HG02798 (cell line): ENCODE measurements around the gene TOMM7.
A peak's percentile ranks its signal among the peaks of the same experiment; 100 is the strongest.

Experiments
- ATAC-seq: cut with Tn5 transposase; IDR thresholded peaks from one replicate; pipeline ENCODE4 v1.9.1; 2021; ENCODE audit warnings: mild to moderate bottlenecking; ENCODE audit not compliant: unreplicated experiment, poor library complexity

The TOMM7 gene

DNA sequence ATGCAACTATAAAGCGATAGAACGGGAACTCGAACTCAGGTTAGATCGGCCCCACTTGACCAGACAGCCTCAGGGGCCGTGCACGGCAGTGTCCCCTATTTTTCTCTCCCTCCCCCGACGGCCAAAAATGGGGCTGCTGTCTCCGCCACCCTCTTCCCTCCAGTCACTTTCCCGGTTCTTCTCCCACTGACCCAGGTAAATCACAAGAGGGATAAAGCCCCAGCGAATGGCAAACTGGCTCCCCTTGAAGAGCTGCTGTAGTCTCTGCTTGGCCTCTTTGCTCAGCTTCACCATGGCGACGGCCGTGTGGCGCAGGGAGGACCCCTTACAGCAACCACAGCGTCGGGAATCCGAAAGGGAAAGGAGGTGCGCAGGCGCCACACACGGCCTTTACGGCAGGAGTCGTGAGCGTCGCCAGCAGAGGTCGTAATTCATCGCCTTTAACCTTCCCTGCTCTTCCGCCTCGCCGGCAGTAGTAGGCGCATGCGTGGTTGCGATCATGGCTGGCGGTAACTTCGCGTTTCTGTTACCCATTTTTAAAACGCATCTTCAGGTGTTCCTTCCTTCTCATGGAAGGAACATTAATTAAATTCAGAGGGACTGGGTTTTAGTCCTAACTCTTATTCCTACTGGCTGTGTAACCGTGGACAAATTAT lies at the start of gene TOMM7:
Gene TOMM7, minus strand, starts transcription at position 364 of the 656 bp plus-strand sequence. Its CDS starts 70 bp downstream, at position 294.
- peak; percentile 95 for ATAC-seq

DNA sequence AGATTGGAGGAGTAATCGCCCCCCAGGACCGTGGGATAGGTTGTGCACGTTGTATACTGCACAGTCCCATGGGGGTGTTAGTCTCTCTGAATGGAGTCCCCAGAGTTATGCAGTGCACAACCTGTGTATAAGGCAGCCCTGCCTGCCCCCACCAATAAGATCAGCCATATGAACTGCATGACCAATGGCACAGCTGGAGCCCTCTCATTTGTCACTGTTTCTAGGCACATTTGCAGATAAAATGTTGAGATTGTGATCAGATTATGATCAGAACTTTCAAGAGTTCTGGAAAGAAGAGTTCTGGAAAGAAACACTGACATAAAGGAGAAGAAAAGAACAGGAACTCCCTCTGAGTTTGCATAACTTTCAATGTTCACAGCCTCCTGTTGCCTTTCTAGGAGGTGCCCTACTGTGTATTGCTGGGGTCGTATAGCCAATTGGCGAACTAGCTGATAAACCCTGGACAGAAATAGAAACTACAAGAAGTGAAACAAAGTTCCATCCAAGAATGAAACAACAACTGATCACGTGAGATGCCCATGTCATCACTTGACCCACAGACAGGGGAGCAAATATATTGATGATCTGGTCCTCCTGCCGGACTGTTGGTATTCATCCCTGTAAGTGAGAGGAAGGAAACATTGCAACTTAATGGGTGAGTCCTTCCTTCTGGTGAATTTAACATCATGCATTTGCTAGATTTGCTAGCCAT lies 49.6 kb upstream of the TOMM7 start:
- peak; percentile 99 for ATAC-seq

GRCh38 chr7:22871661-22872060 lies 49.0 kb upstream of the TOMM7 start:
- ATAC-seq, result no peak

DNA sequence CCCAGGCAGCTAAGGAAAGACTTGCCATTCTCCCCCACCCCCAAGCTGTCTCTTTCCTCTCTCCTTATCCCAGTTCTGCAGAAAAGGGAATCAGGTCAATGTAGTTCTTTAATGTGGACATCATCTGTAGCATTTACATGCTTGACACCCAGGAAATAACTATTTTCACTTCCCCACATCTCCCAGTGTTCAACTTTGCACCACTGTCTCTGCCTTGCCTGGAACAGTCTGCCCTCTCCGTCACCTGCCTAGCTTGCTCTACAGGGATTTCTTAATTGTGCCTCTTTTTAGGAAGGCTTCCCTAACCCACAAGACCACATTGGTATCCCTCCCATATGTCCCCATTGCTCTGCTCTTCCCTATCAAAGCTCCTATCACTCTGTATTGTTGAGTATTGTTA lies 45.9 kb upstream of the TOMM7 start:
- no peak for ATAC-seq

GRCh38 chr7:22867589-22867988 lies 44.9 kb upstream of the TOMM7 start:
- no peak for ATAC-seq

- no peak for ATAC-seq
Measured at GRCh38 chr7:22867003-22867402, 44.4 kb upstream of the TOMM7 start.

- ATAC-seq, result no peak
Measured at GRCh38 chr7:22865602-22865960, 42.9 kb upstream of the TOMM7 start.

DNA sequence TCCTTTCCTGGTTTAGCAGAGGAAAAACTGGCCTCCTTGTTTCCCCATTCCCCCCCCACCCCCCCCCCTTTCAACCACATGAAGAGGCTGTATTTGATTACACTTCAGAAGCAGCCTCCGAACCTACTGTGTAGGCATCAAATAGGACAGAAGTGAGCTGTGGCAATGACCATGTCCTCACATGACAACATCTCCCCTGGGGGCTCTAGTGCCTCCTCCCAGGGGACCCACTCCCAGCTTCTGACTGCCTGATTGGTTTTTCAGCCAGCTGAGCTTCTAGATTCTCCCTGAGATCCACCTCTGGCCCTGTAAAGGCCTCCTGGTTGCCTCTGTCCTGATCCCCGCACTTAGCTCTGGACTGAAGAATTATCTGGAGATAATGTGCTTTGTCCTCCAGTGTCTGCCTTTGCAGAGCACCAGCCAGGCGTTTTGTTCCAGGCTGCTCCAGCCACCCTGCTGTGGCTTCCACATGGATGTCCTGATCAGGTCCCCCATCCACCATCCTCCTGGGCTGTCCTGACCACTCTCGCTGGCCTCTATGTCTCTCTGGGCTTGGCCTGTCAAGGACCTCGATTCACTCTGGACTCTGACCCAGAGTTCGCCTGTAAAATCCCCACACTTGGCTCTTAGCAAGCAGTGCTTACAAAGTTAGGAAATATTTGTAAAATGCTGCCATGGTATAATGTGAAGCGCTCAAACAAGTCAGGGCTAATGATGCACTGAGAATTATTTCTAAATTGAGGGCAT lies 42.4 kb upstream of the TOMM7 start:
- no peak for ATAC-seq

DNA sequence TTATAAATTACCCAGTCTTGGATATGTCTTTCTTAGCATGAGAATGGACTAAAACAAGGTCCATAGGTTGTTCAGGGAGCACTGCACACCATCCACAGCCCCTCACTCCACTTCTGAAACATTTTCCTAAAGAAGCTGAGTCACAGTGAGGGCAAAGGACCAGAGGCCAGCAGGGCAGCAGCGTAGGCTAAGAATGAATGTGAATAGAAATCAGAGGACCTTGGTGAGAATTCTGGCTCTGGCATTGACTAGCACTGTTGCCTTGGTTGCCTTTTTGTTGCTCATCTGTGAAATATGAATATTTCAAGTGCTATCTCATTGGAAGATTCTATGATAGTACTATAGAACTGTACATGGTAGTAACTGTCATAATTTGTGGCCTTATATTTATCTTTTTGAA lies 41.7 kb upstream of the TOMM7 start:
- no peak for ATAC-seq

- no peak for ATAC-seq
Measured at GRCh38 chr7:22863156-22863899, 40.7 kb upstream of the TOMM7 start.

- no peak for ATAC-seq
Measured at GRCh38 chr7:22861576-22861975, 38.9 kb upstream of the TOMM7 start.

DNA sequence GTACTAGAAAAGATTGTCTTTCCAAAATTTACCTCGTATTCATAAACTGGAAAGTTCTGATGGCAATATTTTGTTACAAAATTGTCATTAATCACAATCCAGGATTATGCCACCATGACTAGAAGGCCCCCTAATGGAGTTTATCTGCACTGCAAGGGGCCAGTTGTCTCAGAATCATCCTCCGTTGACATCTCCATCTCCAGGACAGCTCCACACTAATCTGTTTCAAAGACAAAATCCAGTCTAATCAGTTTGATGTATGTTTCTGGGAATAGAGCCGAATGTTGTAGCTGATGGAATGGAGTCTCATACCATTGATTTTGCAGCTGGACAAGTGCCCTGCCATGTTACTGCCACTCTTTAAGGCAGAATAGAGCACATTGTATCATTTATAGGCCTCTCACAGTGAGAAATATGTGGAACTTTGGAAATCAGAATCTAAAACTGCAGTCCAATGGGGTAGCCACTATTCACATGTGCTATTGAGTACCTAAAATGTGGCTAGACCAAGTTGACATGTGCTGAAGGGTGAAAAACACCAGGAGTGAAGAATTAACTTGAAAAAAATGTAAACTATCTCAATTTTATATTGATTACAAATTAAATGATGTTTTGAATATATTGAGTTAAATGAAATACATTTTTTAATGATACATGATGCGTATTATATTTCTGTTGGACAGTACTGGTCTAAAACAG lies 38.3 kb upstream of the TOMM7 start:
- ATAC-seq, result no peak

DNA sequence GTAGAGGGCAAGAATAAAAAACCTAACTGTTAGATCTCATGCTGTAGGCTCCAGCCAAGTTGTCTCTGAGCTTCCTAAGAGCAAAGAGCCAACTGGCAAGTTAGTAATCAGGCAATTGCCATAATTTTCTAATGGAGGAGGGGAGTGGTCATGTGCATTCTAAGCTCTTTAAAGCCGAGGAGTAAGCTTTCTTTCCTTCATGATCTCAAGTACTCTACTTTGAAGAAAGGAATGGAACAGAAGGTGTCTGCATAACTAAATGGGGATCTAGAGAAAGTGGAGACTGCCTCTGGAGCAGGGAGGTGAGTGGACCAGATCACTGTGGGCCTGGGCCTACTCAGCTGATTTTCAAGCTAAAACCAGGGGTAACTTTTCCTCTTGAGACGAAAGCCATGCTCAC lies 37.7 kb upstream of the TOMM7 start:
- ATAC-seq, result no peak

DNA sequence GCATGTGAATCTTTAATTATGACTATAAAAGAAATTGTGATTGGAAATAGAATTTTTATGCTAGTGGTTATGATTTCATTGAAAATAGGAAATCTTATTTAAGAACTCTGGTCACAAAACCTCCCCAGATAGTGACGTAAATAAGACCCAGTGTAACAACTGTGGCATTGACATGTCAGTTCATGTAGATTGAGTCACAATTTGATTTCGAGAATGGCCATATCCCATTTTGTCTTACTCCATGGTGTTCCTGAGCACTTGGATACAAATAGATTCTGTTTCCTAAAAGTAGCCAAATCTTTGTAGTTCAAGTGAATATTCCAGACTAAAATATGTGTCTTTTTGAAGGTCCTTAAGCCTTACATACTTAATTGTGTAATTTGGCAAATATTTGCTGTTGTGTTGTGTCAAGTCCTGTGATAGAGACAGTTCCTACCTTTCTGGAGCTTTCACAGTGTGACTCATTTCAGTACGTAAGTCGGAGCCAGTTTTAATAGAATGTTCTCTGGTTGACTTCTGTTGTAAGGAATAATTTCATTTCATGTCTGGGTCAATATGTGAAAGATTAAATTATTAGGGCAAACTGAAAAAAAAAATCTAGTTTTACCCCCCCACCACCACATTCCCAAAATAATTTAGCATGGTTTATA lies 37.1 kb upstream of the TOMM7 start:
- no peak for ATAC-seq

DNA sequence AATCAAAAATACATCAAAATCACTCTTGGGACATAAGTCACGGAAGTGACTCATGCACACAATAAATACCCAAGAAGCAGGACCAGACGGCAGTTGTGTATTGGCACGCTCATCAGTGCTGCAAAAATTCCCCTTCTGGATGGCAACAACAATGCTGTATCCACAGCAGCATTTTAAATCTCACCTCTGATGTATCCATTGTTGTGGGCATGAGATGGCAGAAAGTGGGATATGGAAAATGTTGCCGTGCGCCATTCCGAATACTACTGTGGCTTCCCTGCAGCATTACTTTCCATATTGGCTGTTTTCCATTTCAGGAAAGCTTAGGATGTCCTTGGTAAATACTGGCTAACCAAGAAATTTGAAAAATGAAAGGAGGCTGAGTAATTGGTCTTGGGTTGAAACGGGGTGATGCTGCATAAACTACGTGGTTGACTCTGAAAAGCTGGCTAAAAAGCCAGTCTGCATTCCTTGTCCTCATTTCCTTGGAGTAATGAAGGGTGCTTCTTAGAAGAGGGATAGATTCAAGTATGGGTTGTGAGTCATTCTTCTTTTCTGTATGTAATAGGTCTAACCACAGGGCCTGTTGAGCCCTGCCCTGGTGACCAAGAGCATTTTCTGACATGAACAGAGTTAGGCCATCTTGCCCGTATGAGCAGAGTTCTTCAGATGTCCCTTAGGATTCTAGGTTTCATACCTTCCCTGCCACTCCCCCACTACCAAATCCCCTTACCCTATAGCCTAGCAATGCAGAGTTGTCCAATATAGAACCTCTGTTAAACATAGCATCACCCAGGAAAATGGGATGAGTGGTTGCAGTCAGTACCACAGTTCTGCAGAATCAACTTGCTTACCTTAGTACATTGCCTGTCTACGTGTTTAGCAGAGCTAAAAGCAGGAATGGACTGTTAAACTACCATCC lies 36.3 kb upstream of the TOMM7 start:
- peak; percentile 27 for ATAC-seq

DNA sequence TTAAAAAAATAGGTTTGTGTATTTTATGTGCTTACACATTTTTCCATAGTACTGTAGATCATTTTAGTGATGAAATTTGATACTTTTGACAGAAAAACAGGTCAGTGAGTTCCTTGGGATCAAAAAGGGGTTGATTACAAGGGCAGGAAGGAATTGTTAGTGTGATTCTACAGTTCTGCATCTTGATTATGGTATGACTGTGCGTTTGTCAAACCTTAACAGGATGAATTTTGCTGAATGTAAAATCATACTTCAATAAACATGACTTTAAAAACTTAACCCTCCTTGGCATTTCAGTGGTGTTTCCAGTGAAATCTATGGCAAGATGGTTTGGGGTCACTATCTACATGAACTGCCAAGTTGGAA lies 35.6 kb upstream of the TOMM7 start:
- no peak for ATAC-seq

DNA sequence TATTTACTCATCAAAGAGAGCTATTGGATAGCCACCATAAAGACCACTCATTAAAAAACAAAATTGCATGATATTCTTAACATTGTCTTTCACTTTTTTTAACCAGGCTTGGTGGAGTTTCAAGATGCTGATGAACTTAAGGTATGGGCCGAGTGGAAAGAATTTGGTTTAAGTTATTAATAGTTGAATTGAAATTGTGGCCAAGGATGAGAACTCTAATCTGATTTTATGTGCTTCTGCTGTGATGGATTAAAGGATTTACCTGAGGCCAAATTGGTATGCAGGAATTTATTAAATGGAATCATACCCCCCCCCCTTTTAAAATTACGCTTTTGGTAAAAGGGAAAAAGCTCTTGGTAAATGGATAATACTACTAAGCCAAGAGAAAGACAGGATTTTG lies 33.8 kb upstream of the TOMM7 start:
- ATAC-seq, result no peak

GRCh38 chr7:22855049-22855392 lies 32.4 kb upstream of the TOMM7 start:
- ATAC-seq, result no peak
